Stimulated activated naive CD8-positive, alpha-beta T cell treated with anti-CD3 and anti-CD28 coated beads, Interleukin-15, amount 100 ng/mL, for 72 hours (primary cell): ENCODE measurements around the gene TBC1D25.
"Not testable (repeated sequence)": the region's sequence is repeated elsewhere in the genome, so short reads cannot be mapped to it uniquely, and the experiment has no call there.

Source experiments
- ATAC-seq: fragments of 150-1000 bp; cut with Tn5 transposase; 2 replicates; pipeline ENCODE4 v1.10.0; 2021; ENCODE audit warnings: mild to moderate bottlenecking, moderate library complexity
- DNase-seq, 2 donors: peaks; one replicate each; pipeline ENCODE4 v3.0.0; 2021 to 2022
- H3K27ac Mint-ChIP-seq, 2 donors: one replicate each; pipeline ENCODE4 v1.8.0; 2022; ENCODE audit warnings: mild to moderate bottlenecking in 2 of 2, mixed read lengths in 2 of 2, moderate library complexity in 2 of 2
- H3K27me3 Mint-ChIP-seq: one replicate; pipeline ENCODE4 v1.8.0; 2022; ENCODE audit warnings: mixed read lengths
- H3K4me1 Mint-ChIP-seq: one replicate; pipeline ENCODE4 v1.8.0; 2022; ENCODE audit warnings: mild to moderate bottlenecking, mixed read lengths
- H3K4me3 Mint-ChIP-seq, 2 donors: one replicate each; pipeline ENCODE4 v1.8.0; 2022; ENCODE audit warnings: mild to moderate bottlenecking in 2 of 2, mixed read lengths in 2 of 2, moderate library complexity in 1 of 2
- H3K9me3 Mint-ChIP-seq, 2 donors: one replicate each; pipeline ENCODE4 v1.8.0; 2022; ENCODE audit warnings: mixed read lengths in 2 of 2

TBC1D25 gene

DNA sequence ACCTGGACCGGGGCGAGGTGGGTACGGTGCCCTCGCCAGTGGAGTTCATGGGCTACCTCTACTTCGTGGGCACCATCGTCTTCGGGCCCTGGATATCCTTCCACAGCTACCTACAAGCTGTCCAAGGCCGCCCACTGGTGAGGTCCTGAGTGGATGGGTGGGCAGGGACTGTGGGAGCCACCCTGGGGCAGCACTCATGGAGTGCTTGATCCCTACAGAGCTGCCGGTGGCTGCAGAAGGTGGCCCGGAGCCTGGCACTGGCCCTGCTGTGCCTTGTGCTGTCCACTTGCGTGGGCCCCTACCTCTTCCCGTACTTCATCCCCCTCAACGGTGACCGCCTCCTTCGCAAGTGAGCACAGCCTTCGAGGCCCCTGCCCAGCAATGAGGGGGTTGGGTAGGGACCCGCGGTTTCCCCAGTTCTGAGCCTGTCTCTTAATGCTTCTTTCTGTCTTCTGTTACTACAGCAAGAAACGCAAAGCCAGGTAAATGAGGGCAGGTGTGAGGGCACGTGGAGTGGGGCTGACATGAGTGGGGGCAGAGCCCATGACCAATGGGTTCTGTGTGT is 27.1 kb upstream of the TBC1D25 start:
- DNase-seq, result no peak
- H3K27ac Mint-ChIP-seq, result no peak overlapping the region
- H3K4me1 Mint-ChIP-seq, result peaks cover 33% of the 10 kb centered on the region
- no peak overlapping the region for H3K4me3 Mint-ChIP-seq
- ATAC-seq, result no peak
- H3K27me3 Mint-ChIP-seq, result no peaks in the 10 kb centered on the region
- H3K9me3 Mint-ChIP-seq, result no peaks in the 10 kb centered on the region

DNA sequence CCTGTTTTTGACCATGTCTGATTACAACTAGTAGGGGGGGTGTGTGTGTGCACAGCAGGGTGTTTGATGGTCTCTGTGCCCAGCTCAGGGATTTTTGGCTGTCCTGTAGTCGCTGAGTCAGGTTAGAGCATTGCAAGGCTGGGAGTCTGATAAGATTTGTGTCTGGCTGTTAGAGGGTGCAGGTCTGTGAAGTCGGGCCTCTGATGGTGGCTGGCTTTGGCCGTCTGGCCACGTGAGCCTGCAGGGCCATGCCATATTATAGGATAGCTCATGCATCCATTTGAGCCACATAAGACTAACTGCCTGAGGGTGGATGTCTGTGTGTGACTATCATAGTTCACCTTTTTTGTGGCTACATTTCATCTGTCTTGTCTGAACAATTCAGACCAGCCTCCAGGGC is 25.8 kb upstream of the TBC1D25 start:
- DNase-seq (no peak), ATAC-seq (no peak)
- peaks cover 36% of the 10 kb centered on the region for H3K4me1 Mint-ChIP-seq
- no peak overlapping the region for H3K27ac Mint-ChIP-seq
- no peak overlapping the region for H3K4me3 Mint-ChIP-seq
- no peaks in the 10 kb centered on the region for H3K27me3 Mint-ChIP-seq
- H3K9me3 Mint-ChIP-seq, result no peaks in the 10 kb centered on the region

DNA sequence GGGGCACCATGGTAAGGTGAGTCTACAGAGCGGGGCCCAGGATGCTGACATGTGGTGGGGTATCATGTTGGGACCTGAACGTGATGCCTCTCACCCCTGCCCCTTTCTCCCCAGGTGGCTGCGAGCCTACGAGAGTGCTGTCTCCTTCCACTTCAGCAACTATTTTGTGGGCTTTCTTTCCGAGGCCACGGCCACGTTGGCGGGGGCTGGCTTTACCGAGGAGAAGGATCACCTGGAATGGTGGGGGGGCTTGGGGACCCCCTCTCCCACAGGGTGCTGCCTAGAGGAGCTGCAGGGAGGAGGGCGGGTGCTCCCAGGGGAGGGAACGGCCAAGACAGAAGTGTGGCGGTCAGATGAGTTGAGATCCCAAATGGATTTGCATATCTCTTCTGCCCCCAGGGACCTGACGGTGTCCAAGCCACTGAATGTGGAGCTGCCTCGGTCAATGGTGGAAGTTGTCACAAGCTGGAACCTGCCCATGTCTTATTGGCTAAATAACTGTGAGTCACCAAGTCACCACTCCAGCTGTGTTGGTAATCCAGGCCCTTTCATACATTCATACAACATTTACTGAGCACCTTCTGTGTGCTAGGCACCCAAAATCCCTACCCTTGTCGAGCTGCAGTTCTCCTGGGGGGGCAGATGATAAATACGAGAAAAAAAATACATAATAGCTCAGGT is 25.2 kb upstream of the TBC1D25 start:
- H3K27me3 Mint-ChIP-seq, result no peaks in the 10 kb centered on the region
- no peak overlapping the region for H3K27ac Mint-ChIP-seq
- peaks cover 36% of the 10 kb centered on the region for H3K4me1 Mint-ChIP-seq
- no peak overlapping the region for H3K4me3 Mint-ChIP-seq
- ATAC-seq (no peak), DNase-seq (no peak)
- H3K9me3 Mint-ChIP-seq, result no peaks in the 10 kb centered on the region

DNA sequence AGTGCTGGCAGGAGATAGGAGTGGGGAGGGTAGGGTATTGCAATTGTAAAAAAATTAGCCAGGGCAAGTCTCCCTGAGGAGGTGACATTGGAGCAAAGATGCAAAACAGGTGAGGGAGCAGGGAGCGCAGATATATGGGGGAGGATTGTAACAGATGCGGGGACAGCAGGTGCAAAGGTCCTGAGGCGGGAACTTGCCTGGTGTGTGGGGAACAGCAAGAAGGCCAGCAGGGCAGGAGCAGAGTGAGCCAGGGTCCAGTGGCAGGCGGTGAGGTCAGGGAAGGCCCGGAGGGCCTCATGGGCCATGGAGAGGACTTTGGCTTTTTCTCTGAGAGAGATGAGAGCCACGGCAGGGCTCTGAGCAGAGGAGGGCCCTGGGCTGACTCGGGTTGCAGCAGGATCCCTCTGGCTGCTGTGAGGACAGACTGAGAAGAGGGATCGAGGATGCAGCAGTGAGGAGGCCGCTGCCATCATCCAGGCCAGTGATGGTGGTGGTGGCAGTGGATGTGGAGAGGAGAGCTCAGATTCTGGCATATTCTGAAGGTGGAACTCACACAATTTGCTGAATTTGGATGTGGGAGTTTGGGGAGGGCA is 24.6 kb upstream of the TBC1D25 start:
- Mint-ChIP-seq H3K27me3 (no peaks in the 10 kb centered on the region), H3K9me3 (no peaks in the 10 kb centered on the region), H3K4me3 (no peak overlapping the region), H3K4me1 (peaks cover 36% of the 10 kb centered on the region), H3K27ac (peak overlapping the region in 1 of 2 donors; percentile 80)
- ATAC-seq, result no peak
- DNase-seq, result no peak

DNA sequence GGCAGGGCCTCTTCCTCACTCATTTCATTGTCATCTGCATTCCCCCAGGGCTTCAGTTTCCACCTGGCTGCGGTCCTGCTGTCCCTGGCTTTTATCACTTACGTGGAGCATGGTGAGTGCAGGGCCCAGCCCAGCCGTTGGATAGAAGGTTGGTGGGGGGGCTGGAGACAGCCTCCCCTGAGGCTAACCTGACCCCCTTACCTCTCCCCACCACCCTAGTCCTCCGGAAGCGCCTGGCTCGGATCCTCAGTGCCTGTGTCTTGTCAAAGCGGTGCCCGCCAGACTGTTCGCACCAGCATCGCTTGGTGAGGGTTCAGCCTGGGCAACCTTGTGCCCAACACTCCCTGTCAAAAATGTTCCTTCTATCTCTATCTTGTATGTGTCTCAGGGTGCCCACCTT is 23.7 kb upstream of the TBC1D25 start:
- Mint-ChIP-seq H3K27ac (no peak overlapping the region), H3K4me1 (peaks cover 36% of the 10 kb centered on the region), H3K9me3 (no peaks in the 10 kb centered on the region), H3K27me3 (no peaks in the 10 kb centered on the region), H3K4me3 (no peak overlapping the region)
- DNase-seq, result no peak
- no peak for ATAC-seq

DNA sequence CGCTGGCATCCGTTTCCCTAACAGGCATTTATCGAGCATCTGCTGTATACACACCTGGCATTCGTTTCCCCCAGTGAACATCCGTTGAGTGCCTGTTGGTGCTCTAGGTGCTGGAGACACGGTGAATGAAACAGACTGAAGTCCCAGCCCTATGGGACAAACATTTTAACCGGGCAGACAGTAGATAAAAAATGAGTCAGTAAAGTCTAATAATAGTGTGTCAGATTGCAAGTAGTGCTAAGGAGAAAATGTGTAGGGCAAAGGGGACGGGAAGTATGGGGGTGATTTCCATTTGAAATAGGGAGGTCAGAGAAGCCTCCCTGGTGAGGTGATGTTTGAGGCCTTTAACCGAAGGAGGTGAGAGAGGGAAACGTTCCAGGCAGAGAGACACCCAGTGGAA is 23.2 kb upstream of the TBC1D25 start:
- DNase-seq, result no peak
- Mint-ChIP-seq H3K4me1 (peaks cover 38% of the 10 kb centered on the region), H3K9me3 (no peaks in the 10 kb centered on the region), H3K27ac (no peak overlapping the region), H3K27me3 (no peaks in the 10 kb centered on the region), H3K4me3 (no peak overlapping the region)
- no peak for ATAC-seq

DNA sequence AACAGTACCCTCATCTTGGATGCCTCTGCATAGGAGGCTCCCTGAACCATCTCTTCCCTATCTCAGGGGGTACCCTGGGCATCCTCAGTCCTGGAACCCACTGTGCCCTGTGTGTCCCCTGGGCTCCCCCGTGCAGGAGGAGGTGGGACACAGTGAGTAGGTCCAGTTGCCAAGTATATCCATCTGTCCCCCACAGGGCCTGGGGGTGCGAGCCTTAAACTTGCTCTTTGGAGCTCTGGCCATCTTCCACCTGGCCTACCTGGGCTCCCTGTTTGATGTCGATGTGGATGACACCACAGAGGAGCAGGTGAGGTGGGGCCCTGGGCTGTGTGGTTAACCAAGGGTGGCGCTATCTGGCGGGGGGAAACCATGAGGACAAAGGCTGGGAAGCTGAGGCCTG is 22.5 kb upstream of the TBC1D25 start:
- H3K27ac Mint-ChIP-seq, result peak overlapping the region; percentile 19 to 82
- ATAC-seq, result no peak
- H3K4me3 Mint-ChIP-seq, result no peak overlapping the region
- no peaks in the 10 kb centered on the region for H3K9me3 Mint-ChIP-seq
- no peak for DNase-seq
- H3K27me3 Mint-ChIP-seq, result no peaks in the 10 kb centered on the region
- peaks cover 39% of the 10 kb centered on the region for H3K4me1 Mint-ChIP-seq

DNA sequence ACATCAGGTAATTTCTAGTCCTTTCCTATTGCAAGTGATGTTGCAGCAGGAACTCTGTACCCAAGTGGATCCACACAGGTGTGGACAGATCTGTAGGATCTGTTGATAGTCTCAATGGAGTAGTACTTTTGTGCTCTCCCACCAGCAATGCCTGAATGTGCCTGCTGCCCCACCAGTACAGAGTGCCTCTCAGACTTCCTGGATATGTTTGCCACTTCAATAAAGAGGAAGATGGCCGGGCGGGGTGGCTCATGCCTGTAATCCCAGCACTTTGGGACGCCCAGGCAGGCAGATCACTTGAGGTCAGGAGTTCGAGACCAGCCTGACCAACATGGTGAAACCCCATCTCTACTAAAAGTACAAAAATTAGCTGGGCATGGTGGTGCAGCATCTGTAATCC is 20.0 kb upstream of the TBC1D25 start:
- Mint-ChIP-seq H3K27ac (peak overlapping the region in 1 of 2 donors; percentile 80), H3K4me1 (peaks cover 45% of the 10 kb centered on the region)
- H3K9me3 Mint-ChIP-seq, ATAC-seq, H3K27me3 Mint-ChIP-seq, DNase-seq, H3K4me3 Mint-ChIP-seq: not testable (repeated sequence)

DNA sequence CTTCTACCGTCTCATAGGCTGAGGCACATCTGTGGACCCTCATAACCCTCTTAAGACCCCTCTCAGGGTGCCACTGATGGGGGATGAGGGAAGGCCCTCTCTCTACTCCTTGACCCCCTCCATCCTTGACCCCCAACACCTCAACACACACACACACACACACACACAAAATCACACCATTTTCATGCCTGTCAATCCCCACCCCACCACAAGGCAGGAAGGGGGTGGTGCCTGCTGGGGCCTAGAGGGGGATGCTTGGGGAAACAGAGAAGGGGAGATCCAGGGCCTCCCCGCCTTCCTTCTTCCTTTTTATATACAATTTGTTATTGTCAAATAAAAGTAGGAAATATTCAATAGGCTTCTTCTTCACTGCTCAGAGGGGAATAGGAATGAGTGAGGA is 19.1 kb upstream of the TBC1D25 start:
- no peaks in the 10 kb centered on the region for H3K27me3 Mint-ChIP-seq
- ATAC-seq (no peak), DNase-seq (peak; percentile 21 to 47)
- peaks cover 45% of the 10 kb centered on the region for H3K4me1 Mint-ChIP-seq
- H3K4me3 Mint-ChIP-seq, result peak overlapping the region; percentile 73 to 87
- no peaks in the 10 kb centered on the region for H3K9me3 Mint-ChIP-seq
- peak overlapping the region; percentile 98 to 99 for H3K27ac Mint-ChIP-seq

DNA sequence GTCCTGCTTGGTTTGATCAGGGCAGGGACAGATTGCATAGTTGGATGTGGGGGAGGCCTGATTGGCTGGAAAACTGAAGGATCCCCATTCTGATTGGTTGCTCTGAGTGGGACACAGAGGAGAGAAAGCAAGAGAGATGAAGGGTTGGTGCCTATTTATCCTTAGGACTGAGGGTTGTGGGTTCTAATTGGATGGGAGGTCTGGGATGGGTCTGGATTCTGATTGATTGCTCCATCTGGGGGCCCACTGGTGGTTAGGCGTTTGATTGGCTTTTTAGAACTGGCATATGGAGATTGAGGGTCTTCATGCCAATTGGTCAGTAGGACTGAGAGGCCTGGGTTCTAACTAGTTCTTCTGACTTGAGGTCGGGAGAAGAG is 18.6 kb upstream of the TBC1D25 start:
- H3K4me1 Mint-ChIP-seq, result peaks cover 45% of the 10 kb centered on the region
- H3K27me3 Mint-ChIP-seq, result no peaks in the 10 kb centered on the region
- H3K27ac Mint-ChIP-seq, result peak overlapping the region; percentile 98 to 99
- H3K4me3 Mint-ChIP-seq, result peak overlapping the region; percentile 73 to 87
- ATAC-seq (peak; percentile 28), DNase-seq (peak; percentile 12 to 39)
- H3K9me3 Mint-ChIP-seq, result no peaks in the 10 kb centered on the region

DNA sequence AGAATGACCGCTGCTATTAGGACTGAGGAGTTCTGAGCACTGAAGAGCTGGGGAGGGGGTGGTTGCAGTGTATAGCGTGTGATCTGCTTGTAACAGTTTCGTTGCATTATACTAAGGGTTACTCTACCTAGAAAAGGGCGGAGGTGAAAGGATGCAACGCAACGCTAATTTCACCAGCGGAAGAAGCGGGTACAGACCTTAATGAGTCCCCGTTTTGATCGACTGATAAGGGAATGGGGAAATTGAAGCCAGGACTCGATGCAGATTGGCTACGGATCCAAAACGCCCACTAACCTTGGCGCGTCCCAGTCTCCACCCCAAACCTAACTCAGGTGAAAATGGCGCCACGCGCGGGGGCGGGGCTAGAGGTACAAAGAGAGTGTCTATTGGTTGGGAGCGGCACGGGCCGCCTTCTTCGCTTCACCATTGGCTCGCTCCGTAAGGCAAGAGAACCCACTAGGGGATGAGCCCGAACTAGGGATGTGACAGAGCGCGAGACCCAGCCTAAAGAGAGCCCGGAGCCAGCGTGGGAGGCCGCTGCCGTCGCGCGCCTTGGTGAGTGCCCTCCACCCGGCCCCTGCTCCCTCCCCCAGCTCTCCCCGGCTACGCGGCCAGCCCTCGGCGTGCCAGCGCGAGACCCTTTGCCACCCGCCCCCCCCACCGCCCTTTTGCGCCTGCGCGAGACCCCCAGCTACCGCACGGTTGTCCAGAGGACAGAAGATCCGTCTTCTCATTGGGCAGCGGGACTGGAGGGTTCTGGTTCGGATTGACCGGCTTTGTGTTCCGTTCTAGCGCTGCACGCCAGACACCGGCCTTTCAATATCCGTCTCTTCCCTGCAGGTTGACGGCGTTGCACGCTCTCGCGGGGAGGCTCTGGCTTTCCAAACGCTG is 17.9 kb upstream of the TBC1D25 start, which contains the start of gene EBP:
Gene EBP (plus strand): TSS at position 456 of the 891 bp plus-strand sequence. CDS start 1,964 bp downstream, outside the sequence.
- no peaks in the 10 kb centered on the region for H3K27me3 Mint-ChIP-seq
- H3K9me3 Mint-ChIP-seq, result no peaks in the 10 kb centered on the region
- ATAC-seq, result peak; percentile 95
- DNase-seq, result peak; percentile 92 to 97
- H3K4me1 Mint-ChIP-seq, result peaks cover 44% of the 10 kb centered on the region
- peak within 1 kb of the TSS; percentile 98 to 99 for H3K27ac Mint-ChIP-seq
- H3K4me3 Mint-ChIP-seq, result peak within 1 kb of the TSS; percentile 73 to 89

DNA sequence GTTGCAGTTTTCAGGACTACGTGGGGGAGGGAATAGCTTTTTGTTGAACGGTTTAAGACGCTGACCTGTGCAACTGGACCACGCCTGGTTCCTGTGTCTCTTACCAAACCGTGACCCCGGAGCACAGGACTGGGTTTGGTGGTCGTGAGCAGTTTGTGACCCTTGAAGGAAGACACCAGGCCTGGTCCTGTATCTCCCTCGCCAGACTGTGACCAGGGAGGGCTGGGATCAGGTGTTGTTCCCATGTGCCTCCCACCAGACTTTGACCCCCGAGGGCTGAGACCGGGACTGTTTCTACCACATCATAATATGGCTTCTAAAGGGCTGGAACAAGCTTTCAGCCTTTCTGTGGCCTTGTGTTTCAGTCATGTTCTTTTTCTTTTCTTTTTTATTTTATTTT is 17.2 kb upstream of the TBC1D25 start:
- DNase-seq (no peak), ATAC-seq (no peak)
- H3K9me3 Mint-ChIP-seq, result no peaks in the 10 kb centered on the region
- peak overlapping the region; percentile 73 to 89 for H3K4me3 Mint-ChIP-seq
- no peaks in the 10 kb centered on the region for H3K27me3 Mint-ChIP-seq
- H3K27ac Mint-ChIP-seq, result peak overlapping the region; percentile 48 to 83
- peaks cover 40% of the 10 kb centered on the region for H3K4me1 Mint-ChIP-seq

DNA sequence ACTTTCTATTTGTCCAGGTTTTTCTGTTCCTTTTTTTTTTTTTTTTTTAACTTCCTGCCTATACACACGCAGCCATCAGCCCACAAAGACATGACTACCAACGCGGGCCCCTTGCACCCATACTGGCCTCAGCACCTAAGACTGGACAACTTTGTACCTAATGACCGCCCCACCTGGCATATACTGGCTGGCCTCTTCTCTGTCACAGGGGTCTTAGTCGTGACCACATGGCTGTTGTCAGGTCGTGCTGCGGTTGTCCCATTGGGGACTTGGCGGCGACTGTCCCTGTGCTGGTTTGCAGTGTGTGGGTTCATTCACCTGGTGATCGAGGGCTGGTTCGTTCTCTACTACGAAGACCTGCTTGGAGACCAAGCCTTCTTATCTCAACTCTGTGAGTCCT is 15.8 kb upstream of the TBC1D25 start:
- peaks cover 36% of the 10 kb centered on the region for H3K4me1 Mint-ChIP-seq
- H3K27me3 Mint-ChIP-seq, result no peaks in the 10 kb centered on the region
- ATAC-seq (no peak), DNase-seq (no peak)
- H3K4me3 Mint-ChIP-seq, result peak overlapping the region; percentile 67 to 73
- H3K27ac Mint-ChIP-seq, result no peak overlapping the region
- no peaks in the 10 kb centered on the region for H3K9me3 Mint-ChIP-seq

DNA sequence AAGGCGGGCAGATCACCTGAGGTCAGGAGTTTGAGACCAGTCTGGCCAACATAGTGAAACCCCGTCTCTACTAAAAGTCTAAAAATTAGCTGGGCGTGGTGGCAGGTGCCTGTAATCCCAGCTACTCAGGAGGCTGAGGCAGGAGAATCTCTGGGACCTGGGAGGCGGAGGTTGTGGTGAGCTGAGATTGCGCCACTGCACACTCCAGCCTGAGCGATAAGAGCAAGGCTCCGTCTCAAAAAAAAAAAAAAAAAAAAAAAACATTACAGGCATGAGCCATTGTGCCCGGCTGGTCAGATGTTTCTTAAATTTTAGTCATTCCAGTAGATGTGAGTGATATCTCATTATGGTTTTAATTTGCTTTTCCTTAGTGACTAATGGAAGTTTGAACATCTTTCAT is 13.7 kb upstream of the TBC1D25 start:
- ATAC-seq, H3K9me3 Mint-ChIP-seq, H3K27ac Mint-ChIP-seq, DNase-seq, H3K4me3 Mint-ChIP-seq, H3K27me3 Mint-ChIP-seq: not testable (repeated sequence)
- peaks cover 18% of the 10 kb centered on the region for H3K4me1 Mint-ChIP-seq

DNA sequence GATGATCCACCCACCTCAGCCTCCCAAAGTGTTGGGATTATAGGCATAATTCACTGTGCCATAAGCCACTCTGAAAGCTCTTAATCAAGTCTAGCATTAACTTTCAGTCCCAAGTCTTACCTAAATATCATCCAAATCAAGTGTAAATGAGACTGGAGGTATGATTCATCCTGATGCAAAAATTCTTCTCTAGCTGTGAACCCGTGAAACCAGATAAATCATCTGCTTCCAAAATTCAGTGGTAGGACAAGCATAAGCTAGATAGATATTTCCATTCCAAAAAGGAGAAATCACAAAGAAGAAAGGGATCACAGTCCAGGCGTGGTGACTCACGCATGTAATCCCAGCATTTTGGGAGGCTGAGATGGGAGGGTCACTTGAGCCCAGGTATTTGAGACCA is 8.8 kb upstream of the TBC1D25 start:
- Mint-ChIP-seq H3K9me3 (no peaks in the 10 kb centered on the region), H3K27me3 (no peaks in the 10 kb centered on the region), H3K4me3 (no peak overlapping the region), H3K27ac (no peak overlapping the region), H3K4me1 (peaks cover 17% of the 10 kb centered on the region)
- no peak for DNase-seq
- ATAC-seq, result no peak
